GM18502 (cell line): ENCODE results near the gene COASY.

Experiments
- ATAC-seq: cut with Tn5 transposase; IDR thresholded peaks from one replicate; pipeline ENCODE4 v1.9.1; 2021; ENCODE audit warnings: mild to moderate bottlenecking; ENCODE audit not compliant: unreplicated experiment, poor library complexity

The COASY gene

DNA sequence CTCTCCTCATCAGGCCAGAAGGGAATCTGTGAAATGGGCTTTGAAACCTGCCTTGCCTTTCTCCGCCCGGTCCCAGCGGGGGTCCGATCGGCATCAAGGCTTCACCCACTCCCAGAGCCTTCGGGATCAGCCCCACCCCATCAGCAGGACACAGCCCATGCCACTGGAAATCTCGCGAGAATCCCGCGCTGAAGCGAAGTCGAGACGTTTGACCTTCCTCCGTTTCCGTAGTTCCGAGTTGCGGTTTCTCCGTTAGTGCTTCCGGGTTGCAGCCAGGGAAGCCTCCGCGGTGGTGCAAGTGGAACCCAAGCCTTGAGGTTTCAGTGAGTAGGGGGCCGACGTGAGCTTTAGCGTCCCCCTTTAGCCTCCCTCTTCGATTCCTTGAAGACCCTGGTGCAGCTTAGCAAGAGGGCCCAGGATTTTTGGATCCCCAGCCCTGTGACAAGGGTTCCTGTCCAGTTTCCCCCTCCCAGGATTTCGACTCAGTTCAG lies at the start of gene COASY:
Gene COASY, plus strand, starts transcription at position 252 of the 491 bp plus-strand sequence. CDS start 475 bp downstream, outside the sequence.
- ATAC-seq = peak; percentile 61

DNA sequence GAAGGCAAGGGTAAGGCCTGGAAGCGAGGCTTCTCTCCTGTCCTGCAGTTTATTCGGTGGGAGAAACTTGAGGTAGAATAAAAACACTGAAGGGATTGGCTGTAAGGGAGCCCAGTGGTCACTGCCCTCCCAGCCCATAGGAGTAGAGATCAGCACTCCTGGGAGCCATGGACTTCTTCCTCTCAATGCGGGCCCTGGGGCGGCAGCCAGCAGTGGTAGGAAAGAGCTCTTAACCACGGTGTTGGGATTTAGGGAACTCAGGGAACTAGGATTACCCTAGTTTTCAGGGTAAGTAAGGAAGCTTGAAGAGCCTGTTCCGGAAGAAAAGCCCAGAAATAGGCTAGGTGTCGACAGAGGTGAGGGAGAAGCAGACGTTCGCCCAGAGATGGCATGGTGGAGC lies 49.7 kb upstream of the COASY start:
- no peak for ATAC-seq

DNA sequence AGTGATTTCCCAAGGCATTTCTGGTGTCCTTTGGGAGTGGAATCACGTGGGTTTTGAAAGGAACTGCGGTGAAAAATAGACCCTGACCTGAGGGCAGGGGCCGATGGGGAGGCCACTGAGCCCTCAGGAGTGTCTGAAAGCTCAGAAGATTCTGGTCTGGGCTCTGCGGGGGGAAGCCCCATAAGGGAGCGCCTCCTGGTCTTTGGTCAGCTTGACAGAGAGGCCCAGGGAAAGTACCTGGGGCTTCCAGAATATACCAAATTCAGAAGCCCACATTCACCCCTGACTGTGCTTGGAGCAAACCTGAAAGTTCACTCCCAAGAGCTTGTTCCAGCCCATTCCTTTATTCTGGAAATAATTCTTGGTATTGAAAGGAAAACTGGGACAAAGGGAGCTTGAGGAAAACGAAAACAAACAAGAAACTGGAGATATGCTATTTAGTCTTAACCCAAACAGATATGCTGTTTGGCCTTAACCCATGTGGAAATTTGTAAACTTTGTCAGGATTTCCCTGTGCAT lies 49.2 kb upstream of the COASY start:
- no peak for ATAC-seq

DNA sequence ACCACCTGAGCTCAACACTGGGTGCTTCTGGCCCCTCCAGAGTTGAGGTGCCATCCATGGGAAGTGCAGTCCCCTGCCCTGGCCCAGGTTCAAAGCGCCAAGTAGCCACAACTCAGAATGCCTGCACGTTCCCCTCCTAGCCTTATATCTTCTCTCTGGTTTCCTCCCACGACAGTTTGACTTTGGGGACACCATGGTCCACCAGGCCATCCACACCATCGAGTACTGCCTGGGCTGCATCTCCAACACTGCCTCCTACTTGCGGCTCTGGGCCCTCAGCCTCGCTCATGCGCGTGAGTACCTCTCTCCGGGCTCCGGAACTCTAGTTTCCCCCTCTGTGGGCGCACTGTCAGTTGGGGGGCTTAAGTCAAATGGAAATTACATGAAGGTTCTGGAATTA lies 48.3 kb upstream of the COASY start:
- no peak for ATAC-seq

DNA sequence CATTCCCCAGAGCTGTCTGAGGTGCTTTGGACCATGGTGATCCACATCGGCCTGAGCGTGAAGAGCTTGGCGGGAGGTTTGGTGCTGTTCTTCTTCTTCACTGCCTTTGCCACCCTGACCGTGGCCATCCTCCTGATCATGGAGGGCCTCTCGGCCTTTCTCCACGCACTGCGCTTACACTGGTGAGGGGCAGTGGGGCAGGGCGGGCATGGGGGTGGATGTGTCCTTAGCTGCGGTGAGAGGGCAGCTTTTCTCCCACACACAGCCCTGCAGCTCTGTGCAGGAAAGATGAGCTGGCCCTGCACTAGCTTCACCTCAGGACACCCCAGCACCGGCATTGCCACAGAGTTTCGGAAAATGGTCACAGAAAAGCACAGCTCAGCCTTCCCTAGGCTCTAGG lies 47.7 kb upstream of the COASY start:
- ATAC-seq = no peak

DNA sequence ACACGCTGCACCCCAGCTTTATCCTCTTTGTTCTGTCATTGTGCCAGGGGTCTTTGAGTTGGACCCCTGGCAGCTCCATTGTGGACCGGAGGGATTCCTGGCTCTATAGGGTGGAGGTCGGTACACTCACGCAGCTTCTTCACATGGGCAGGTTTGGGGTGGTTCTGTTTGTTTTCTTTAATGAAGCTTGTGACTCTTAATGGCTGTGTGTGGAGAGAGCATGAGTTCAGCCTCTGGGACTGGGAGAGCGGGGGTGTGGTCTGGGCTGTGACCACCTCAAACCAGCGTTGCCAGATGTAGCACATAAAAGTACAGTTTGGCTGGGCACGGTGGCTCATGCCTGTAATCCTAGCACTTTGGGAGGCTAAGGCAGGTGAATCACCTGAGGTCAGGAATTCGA lies 47.1 kb upstream of the COASY start:
- no peak for ATAC-seq

DNA sequence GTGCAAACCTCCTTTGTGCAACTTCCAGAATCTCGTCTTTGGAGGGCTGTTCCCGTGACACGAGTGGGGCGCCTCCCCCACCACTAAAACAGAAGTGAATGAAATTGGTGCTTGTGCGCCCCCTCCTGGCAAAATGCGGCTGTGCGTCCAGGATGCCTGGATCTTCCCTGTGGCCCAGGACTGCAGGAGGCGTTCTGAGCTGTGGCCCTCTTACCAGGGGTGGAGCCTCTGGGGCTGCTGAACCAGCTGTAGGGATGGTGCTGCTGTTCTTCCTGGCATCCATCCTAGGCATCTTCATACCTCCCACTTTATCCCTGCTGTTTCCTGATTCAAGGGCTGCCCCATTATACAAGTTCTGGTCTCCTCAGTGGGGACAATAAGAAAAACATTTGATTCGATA lies 44.4 kb upstream of the COASY start:
- ATAC-seq = no peak

DNA sequence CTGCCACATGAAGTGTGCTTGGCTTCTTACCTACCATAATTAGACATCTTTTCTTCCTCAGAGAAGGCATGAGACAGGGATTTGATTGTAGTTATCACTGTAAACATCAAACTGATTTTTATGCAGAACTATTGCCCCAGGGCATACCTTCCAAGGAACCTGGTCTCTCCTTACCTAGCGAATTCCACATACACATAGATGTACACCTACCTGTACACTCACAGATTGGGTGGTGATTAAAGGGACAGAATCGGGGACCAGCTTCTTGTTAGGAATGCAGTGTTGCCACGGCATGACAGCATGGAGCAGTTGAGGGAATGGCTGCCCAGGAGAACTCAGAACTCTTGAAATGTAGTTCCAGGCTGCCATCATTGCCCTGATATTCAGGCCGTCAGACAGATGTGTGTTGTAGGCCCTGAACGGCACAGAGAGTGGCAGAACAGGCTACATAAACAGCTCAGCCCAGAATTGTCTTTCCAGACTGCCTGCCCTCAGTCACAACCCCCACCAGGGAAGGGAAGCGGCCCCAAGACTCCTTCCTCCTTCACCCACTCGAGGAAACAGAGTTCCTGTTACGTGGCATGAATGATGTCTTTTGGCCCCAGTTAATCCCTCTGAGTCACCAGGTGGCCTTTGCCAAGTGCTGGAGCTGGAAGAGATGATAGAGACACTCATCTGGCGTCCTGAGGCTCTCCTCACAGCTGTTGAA lies 43.7 kb upstream of the COASY start:
- no peak for ATAC-seq

DNA sequence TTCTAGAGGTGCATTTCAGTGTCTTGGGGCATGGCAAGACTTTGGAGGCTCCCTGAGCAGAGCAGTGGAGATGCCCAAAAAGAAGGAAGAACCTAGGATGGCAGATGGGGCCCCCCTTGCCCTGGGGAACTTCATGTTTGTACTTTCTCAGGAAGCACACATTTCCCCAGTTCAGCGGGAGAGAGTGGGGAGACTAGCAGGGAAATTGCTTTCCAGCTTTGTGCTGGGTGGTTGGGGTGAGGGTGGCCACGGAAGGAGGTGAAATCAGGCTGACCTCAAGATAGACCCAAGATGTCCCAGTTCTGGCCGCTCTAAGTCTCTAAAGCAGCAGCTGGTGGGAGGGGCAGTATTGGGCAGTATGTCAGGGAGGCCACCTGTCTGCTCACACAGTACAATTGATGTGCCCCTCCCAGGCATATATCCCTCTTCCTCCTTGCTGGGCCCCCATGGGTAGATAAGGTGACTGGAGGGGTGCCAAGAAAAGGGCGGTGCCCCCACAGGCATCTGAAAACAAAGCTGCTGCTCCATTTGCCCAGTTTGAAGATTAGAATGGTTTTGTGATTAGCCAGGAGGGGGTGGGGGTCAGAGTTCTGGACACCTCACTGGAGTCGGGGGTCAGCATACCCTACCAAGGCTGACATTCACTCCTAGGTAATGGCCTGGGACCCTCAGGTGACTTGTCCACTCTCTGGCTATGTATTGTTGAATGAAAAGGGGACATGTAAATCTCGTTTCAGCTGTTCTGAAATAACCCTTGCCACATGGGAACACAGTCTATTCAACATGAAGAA lies 43.0 kb upstream of the COASY start:
- no peak for ATAC-seq

DNA sequence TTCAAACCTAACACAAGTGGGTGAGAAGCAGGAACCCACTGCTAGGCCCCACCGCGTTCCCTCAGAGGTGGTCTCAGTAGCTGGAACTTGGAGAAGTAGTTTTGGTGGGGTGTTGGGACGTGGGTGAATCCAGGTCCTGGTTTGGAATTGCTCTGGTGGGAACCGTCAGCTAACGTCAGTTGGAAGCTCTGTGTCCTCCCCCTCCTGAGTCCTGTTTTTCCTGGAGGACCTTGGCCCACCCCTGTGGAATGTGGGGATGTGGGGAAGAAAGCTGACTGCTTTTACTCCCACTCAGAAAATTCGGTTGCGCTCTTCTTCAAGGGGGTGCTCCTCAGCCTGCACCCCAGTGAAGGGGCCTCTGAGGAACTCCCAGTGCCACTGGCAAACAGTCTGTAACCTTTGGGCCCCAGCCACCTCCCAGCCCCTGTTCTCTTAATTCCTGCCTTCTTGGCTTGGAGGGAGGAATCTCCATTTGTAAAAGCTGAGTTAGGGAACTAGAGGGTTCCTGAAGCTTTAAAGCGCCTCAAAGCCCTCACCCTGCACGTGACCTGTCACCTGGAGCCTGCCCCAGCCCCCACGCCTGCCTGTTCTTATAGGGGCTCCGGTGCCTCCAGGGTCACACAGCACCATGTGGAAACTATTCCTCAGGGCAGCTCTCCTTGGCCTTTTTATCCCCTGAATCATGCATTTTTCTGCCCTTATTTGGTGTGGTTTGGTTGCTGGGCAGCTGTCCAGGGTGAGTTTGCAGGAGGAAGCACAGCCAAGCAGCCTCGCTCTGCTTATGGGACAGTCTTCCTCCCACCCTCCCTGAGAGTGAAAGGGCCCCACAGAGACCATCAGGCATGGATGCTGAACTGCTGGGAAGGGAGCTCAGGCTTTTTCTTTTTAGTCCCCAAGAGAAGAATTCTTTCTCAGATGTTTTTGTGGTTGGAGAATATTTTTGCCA lies 42.1 kb upstream of the COASY start:
- ATAC-seq = no peak

DNA sequence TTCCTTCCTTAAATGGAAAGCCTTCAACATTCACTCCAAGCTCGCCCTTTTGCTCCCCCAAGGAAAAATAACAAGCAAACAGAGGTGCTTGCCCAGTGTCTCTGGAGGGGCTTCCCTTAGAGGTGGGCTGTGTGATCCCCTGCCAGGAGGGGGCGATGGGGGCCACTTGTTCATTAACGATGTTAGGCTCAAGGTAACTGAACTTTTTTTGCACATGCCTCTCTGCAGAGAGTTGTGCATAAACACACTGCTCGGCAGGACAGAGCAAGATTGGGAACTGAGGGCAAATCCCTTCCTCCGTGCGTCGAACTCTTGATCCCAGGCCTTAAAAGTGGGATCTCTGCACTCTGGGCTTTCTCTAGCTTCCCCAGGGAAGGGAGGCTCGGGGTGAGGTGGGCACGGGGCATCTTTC lies 41.4 kb upstream of the COASY start:
- no peak for ATAC-seq

DNA sequence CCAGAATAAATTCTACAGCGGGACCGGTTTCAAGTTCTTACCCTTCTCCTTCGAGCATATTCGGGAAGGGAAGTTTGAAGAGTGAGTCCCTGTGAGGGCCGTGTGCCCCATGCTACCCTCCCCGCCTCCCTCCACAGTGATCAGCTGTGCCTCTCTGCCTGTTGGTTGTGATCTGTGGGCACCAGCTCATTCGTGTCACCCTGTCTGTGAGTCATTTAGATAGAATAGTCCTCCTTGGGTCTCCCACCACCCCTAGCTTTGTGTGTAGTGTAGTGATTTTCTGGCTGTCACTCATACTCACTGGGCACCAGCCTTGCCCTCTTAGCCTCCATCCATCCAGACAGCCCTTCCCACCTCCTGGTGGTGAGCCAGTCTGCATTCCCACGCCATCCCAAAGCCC lies 40.9 kb upstream of the COASY start:
- ATAC-seq = no peak

DNA sequence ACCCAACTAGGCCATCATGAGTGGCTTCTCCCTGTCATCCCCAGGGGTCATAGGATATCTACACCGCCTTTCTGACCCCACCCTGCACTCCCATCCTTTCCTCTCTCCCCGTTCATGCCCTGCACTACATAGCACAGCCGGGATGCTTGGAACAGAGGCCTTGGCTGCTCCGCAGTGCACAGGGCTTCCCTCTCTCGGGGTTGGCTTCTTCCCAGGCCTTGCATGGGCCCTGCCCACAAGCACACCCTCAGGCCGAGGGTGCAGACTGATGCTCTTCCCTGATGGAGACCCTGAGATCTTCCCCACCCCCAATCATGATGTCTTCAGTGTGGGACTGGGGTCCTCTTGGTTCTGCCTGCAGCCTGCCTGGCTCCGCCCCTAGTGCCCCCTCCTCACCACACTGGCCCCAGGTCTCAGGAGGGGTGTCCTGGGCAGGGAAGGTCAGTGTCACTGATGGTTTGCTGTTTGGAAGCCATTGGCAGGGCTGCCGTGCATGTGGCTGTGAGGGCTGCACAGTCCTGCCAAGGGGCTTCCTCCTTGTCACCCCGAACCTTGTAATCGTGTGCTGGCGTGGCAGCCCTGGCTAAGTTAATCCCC lies 40.2 kb upstream of the COASY start:
- ATAC-seq = no peak

DNA sequence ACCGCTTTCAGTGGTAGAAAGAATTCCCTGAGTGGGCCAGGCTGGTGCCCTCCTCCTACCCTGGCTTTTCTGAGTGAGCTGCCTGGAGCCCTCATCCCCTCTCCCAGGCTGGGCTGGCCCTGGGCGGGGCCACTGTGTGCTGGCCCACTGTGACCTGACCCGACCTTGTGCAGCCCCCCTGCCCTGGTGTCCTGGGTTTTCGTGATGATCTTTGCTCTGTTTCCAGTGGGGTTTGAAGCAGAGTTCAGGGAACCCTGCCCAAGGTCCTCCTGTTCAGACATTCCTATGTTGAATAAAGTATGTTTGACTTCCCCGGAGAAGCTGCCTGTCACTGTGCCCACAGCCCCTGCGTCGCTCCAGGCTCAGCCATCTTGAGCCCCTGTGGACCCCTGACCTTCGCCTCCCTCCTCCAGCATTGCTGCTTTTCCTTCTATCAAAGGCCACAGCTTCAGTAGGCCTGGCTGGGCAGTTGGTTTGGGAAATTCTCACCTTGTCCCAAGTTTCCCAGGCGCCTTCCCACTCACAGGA lies 39.6 kb upstream of the COASY start:
- no peak for ATAC-seq

DNA sequence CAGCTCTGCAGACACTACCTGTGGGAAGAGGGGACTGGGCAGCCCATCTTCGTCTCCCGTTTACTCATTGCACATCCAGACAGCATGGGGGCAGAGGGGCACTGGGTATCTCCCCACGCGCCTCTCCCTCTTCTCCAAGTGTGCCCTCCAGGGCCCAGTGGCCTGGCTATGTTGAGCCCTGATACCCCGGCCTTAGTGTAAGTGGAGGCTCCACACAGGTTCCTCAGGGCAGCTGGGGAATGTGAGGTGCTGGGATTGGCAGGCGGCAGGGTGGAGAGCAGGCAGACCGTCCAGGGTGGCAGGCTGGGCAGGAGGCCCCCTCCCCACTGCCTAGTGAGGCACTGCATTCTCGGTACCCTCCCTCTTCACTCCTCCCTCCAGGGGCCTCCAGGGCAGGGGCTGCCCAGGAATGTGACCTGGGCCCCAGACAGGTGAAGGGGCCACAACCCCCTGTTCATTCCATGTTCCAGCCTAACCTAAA lies 39.1 kb upstream of the COASY start:
- ATAC-seq = no peak

DNA sequence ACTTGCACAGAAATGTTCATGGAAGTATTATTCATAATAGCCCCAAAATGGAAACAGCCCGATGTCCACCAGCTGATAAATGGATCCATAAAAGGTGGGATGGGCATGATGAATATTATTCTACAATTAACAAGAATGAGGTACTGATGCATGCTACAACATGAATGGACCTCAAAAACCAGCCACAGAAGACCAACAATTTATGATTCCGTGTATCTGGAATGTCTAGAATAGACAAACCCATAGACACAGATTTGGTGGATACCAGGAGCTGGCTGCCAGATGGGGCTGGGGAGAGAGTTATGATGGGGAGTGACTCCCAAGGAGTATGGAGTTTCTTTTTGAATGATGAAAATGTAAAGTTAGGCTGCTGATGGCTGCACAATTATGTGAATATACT lies 36.7 kb upstream of the COASY start:
- ATAC-seq = no peak

DNA sequence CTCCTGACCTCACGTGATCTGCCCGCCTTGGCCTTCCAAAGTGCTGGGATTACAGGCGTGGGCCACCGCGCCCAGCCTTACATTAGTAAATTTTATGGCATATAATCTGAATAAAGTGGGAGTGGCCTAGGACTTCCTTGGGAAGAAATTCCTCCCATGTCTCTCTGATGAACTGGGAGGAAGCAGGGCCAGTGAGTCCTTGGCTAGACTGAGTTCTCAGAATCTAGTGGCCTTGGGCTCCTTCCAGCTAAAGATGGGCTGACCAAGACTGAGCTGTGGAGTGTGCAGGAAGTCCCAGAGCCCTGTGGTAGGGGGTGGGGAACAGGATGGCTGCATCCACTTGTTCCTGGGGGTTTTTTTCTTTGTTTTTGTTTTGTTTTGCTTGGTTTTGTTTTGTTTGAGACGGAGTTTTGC lies 35.9 kb upstream of the COASY start:
- no peak for ATAC-seq

DNA sequence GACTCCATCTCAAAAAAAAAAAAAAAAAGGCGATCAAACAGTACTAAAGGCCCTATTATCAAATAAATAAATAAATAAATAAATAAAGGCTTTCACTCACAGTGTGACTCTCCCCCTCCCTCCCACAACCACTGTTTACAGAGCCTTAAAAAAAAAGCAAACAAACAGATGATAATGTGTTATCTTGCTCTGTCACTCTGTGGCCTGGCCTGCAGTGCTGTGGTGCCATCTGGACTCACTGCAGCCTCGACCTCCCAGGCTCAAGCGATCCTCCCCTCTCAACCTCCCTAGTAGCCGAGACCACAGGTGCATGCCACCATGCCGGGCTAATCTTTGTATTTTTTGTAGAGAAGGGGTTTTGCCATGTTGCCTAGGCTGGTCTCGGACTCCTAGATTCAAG lies 34.0 kb upstream of the COASY start:
- ATAC-seq = no peak

DNA sequence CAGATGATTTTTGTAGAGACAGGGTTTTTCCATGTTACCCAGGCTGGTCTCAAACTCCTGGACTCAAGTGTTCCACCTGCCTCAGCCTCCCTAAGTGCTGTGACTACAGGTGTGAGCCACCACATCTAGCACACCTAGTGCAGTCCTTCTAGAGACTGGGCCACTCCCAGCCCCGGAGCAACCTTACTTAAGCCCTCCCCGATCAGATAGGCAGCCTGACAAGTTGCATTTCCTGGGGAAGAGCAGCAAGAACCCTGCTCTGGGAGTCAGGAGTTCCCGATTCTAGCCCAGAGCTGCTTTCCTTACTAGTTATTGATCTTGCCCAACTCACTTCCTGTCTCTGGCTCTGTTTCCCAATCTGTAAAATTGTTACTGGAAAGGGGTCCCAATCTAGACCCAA lies 32.9 kb upstream of the COASY start:
- no peak for ATAC-seq
